T-helper 1 cell treated with Interleukin-12 subunit alpha and Interleukin-12 subunit beta and Interleukin-4 antibody, amounts not matched to agents 30 μg/mL and 1 μg/mL, for 36 hours (primary cell): ENCODE measurements around the gene STK25.
A peak's percentile ranks its signal among the peaks of the same experiment; 100 is the strongest.

ENCODE experiments used
- H3K27ac Mint-ChIP-seq: one replicate; pipeline ENCODE4 v1.8.0; 2021; ENCODE audit warnings: mild to moderate bottlenecking, mixed read lengths
- H3K27me3 Mint-ChIP-seq: one replicate; pipeline ENCODE4 v1.8.0; 2021; ENCODE audit warnings: low read depth, mixed read lengths
- H3K36me3 Mint-ChIP-seq: one replicate; pipeline ENCODE4 v1.8.0; 2021; ENCODE audit warnings: low read depth, mixed read lengths
- H3K4me1 Mint-ChIP-seq: one replicate; pipeline ENCODE4 v1.8.0; 2021; ENCODE audit warnings: low read depth, mixed read lengths
- H3K4me3 Mint-ChIP-seq: one replicate; pipeline ENCODE4 v1.8.0; 2021; ENCODE audit warnings: mild to moderate bottlenecking, moderate library complexity, mixed read lengths
- H3K9me3 Mint-ChIP-seq: one replicate; pipeline ENCODE4 v1.8.0; 2021; ENCODE audit warnings: mixed read lengths

STK25 gene

DNA sequence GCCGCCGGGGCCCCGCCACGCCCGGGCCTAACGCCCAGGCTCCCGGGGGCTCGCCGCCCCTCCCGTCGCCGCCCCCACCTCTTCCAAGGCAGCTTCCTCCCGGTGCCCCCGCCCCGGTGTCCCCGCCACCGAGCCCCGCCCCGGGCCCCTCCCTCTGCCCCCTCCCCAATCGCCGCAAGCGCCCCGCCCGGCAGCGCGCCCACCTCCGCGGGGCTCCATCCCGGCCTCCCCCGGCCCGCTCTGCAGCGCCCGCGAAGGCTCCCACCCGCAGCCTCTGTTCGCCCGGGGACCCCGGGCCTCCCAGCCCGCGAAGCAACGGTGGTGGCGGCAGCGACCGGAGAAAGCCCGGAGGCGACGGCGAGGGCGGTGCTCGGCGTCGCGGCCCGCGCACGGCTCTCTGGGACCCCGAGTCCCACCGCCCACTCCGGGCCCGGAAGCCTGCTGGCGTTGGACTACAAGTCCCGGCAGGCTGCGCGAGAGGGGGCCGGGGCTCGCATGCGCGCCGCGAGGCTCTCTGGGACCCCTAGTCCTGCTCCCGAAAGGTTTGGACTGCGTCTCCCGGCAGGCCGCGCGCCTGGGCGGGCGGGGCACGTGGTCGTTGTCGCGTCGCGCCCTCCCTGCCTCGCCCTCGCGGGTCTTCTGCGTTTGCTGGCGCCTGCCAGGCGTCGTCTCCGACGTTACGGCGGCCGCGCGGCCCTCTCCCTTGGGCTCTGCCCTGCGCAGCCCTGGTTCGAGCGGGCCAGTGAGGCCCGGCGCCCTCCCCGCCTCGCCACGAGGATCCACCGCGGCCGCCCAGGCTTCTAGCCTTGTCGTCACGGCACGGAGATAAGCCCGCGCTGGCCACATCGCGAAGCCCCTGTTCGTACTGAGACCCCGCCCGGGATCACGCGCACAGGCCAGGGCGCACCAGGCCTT lies at the start of gene STK25:
STK25 (minus strand) TSS at position 345 of the 915 bp plus-strand sequence. CDS start 549 bp downstream, outside the sequence.
- no peaks in the 10 kb centered on the region for H3K36me3 Mint-ChIP-seq
- H3K4me3 Mint-ChIP-seq = peak within 1 kb of the TSS; percentile 80
- peaks cover 10% of the 10 kb centered on the region for H3K27me3 Mint-ChIP-seq
- H3K4me1 Mint-ChIP-seq = peaks cover 10% of the 10 kb centered on the region
- H3K27ac Mint-ChIP-seq = peak within 1 kb of the TSS; percentile 69
- H3K9me3 Mint-ChIP-seq = no peaks in the 10 kb centered on the region

DNA sequence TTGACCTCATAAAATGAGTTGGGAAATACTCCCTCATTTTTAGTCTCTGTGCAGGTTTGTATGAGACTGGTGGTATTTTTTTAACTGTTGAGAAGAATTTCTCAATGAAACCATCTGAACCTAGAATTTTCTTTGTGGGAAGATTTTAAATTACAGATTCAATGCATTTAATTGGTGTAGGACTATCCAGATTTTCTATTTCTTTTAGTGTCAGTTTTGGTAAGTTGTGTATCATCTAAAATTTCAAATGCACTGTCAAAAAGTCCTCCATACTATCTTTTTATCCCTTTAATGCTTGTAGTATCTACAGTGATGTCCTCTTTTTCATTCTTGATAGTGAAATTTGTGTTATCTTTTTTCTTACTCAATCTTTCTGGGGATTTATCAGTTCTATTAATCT lies 48.4 kb upstream of the STK25 start:
- no peak overlapping the region for H3K4me3 Mint-ChIP-seq

DNA sequence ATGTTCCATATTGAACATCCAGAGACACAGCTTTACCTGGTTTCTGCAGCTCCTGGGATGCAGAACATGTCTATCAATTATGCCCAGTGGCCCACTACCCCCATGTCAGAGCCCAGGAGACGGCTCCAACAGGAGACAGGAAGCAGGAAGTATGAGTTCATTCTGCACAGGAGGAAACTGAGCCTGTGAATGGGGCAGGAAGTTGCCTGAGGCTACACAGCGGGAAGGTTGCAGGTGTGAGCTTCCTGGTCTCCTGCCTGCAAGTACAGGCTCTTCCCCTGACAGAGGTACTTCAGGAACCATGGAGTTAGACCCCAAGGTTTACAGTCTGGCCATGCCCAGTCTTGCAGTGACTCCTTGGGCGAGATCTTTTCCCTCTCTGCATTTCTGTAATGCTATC lies 47.3 kb upstream of the STK25 start:
- H3K9me3 Mint-ChIP-seq = no peaks in the 10 kb centered on the region
- H3K27me3 Mint-ChIP-seq = peaks cover 43% of the 10 kb centered on the region
- H3K27ac Mint-ChIP-seq = no peak overlapping the region
- no peaks in the 10 kb centered on the region for H3K36me3 Mint-ChIP-seq
- peaks cover 9% of the 10 kb centered on the region for H3K4me1 Mint-ChIP-seq
- peak overlapping the region; percentile 29 for H3K4me3 Mint-ChIP-seq

More for the DNA sequence above, 48.4 kb upstream of the STK25 start:
- H3K27ac Mint-ChIP-seq = no peak overlapping the region
- no peaks in the 10 kb centered on the region for H3K36me3 Mint-ChIP-seq
- peaks cover 9% of the 10 kb centered on the region for H3K4me1 Mint-ChIP-seq
- H3K9me3 Mint-ChIP-seq = no peaks in the 10 kb centered on the region
- peaks cover 39% of the 10 kb centered on the region for H3K27me3 Mint-ChIP-seq

DNA sequence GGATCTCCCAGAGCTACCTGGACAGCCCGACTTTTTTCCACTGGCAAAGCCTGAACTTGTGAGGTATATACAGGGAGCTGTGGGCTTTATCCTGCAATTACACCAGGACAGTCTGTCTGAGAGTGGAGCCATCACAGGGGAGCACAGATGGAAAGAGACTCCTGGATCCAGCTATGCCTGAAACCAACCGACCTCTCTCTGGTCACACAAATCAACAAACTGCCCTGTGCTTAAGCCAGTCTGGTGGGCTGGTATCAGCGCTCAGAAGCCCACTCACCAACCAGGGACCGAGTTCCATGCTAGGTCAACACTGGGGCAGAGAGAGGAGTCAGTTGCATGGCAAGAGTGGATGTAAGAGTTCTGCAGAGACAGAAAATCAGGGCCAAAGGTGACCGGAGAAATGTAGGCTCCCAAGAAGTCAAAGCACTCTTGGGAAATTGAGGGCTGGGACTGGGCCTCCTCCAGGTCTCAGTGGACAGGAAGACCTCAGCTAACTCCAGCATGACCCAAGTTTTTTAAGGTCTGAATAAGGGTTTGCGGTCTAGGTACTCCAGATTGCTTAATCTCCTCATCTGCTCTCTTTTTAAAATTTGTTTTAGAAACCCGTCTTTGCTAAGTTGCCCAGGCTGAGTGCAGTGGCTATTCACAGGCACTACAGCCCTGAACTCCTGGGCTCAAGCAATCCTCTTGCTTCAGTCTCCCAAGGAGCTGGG lies 46.4 kb upstream of the STK25 start:
- peaks cover 36% of the 10 kb centered on the region for H3K27me3 Mint-ChIP-seq
- H3K36me3 Mint-ChIP-seq = no peaks in the 10 kb centered on the region
- H3K4me3 Mint-ChIP-seq = no peak overlapping the region
- H3K27ac Mint-ChIP-seq = no peak overlapping the region
- no peaks in the 10 kb centered on the region for H3K9me3 Mint-ChIP-seq
- H3K4me1 Mint-ChIP-seq = peaks cover 9% of the 10 kb centered on the region

DNA sequence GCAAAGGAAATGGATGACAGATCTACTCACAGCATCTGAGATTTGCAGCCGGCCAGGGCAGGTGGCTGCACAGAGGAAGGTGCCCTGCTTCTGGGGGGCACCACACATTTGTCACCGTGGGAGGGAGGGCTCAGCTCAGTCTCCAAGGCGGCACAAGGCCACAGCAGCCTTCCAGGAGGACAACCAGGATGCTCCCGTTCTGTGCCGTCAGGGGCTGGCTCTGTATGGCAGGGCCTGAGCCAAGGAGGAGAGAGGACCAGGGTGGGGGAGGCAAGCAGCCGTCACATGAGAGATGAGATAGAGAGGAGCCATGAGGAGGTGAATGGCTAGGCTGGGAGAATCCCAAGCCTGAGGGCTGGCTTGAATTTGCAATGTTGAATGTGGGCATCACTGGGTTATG lies 45.6 kb upstream of the STK25 start:
- Mint-ChIP-seq H3K36me3 (no peaks in the 10 kb centered on the region), H3K27ac (no peak overlapping the region), H3K4me1 (peaks cover 9% of the 10 kb centered on the region), H3K4me3 (no peak overlapping the region), H3K27me3 (peaks cover 39% of the 10 kb centered on the region), H3K9me3 (no peaks in the 10 kb centered on the region)

DNA sequence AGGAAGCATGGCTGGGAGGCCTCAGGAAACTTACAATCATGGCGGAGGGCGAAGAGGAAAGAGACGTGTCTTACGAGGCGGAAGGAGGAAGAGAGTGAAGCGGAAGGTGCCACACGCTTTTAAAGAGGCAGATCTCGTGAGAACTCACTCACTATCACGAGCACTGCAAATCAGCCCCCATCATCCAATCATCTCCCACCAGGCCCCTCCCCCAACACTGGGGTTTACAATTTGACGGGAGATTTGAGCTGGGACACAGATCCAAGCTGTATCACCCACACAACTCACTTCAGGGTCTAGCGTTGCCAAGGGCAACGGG lies 45.1 kb upstream of the STK25 start:
- no peaks in the 10 kb centered on the region for H3K36me3 Mint-ChIP-seq
- peaks cover 38% of the 10 kb centered on the region for H3K27me3 Mint-ChIP-seq

DNA sequence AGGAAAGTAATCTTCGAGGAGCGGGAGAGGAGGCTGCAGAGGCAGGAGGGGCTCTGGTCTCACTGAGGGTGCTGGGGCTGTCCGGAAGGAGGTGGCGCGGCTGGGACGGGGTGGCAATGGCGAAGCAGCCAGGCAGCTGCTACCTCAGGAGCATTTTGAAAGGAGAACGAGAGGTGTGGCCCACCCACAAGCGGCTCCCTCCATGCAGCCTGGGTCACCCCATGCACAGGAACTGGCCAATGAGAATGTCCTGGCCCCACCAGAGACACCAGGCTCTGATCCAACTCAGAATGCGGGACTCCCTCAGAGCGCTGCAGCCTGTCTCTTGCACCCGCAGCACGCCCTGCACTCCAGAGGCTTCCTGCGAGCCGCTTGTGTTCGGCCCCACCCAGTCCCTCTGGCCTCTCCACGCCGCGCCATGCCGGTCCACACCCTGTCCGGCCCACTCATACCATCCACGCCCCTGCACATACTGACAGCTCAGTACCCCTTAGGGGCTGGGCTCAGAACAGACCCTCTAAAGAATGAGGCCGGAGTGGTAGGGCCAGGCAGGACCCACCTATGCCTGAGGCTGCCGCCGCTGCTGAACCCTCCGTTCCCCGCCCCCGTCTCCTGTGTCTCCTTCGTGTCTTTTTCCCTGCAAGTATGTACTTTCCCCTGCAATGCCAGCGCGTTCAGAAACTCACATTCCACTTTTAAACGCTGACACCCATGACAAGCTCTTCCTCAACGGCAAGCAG lies 43.8 kb upstream of the STK25 start:
- no peak overlapping the region for H3K4me3 Mint-ChIP-seq
- peaks cover 25% of the 10 kb centered on the region for H3K27me3 Mint-ChIP-seq
- H3K27ac Mint-ChIP-seq = no peak overlapping the region
- H3K9me3 Mint-ChIP-seq = no peaks in the 10 kb centered on the region
- H3K36me3 Mint-ChIP-seq = no peaks in the 10 kb centered on the region
- H3K4me1 Mint-ChIP-seq = peaks cover 6% of the 10 kb centered on the region

More for the DNA sequence above, 45.1 kb upstream of the STK25 start:
- no peak overlapping the region for H3K4me3 Mint-ChIP-seq
- H3K9me3 Mint-ChIP-seq = no peaks in the 10 kb centered on the region
- H3K27ac Mint-ChIP-seq = no peak overlapping the region
- H3K4me1 Mint-ChIP-seq = peaks cover 9% of the 10 kb centered on the region

DNA sequence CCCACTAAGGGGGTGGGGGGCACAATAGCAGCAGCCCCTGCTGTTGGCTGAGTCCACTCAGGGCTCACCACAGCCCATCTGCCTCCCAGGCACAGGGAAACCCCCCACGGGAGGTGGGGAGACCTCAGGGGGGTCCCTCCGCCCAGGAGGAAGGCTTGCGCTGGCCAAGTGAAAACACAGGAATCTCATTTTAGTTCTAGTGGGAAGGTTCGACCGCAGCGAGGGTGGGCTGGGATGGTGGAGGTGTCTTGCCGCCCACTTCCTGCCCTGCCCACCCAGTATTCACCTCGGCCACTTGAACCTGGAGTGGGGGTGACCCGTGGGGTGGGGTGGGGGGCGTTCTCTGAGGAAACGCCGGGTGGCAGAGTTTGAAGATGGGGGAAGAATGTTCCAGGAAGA lies 43.2 kb upstream of the STK25 start:
- H3K9me3 Mint-ChIP-seq = no peaks in the 10 kb centered on the region
- H3K4me3 Mint-ChIP-seq = no peak overlapping the region
- no peaks in the 10 kb centered on the region for H3K36me3 Mint-ChIP-seq
- no peak overlapping the region for H3K27ac Mint-ChIP-seq
- H3K4me1 Mint-ChIP-seq = peaks cover 6% of the 10 kb centered on the region
- peaks cover 19% of the 10 kb centered on the region for H3K27me3 Mint-ChIP-seq

DNA sequence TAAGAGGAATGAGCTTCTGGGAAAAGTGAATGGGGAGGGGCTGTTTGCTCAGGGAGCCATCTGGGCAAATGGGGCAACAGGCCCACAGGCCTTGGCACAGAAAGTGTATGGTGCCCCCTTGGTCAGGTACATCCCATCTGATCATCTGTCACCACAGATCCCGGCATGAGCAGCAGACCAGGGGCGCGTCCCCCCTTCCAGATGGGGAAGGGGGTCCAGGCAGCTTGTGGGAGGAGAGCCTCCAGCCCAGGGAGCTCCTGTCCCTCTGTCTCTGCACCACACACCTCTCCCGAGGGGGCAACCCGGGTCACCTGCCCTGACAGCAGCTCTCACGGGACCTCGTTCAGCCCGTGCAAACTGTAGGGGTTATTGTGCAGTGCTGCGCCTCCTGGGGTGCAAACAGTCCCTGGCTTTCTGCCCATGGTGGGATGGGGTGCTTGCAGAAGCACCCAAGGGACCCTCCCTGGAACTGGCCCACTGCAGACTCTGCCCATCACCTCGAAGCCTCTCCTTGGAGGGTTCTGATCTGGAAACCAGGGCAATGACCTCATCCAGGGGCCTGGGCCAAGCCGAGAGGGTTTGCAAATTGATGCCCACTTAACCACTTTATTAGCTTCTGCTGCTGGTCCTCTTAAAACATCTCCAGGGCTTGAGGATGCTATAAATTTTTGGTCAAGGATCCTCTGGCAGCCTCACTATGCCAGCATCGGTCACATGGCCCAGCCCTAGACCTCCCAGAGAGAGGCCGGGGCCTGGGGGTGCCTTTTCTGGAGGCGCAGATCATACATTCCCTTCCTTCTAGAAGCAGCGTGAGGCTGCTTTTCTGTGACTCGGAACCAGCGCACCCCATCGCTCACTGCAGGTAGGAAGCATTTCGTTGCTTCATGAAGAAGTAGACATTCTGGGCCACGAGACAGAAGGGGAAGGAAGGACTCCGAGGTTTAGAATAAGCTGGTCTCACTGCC lies 42.5 kb upstream of the STK25 start:
- no peak overlapping the region for H3K4me3 Mint-ChIP-seq
- H3K27me3 Mint-ChIP-seq = peaks cover 14% of the 10 kb centered on the region
- no peaks in the 10 kb centered on the region for H3K9me3 Mint-ChIP-seq
- H3K4me1 Mint-ChIP-seq = peaks cover 4% of the 10 kb centered on the region
- H3K27ac Mint-ChIP-seq = no peak overlapping the region
- no peaks in the 10 kb centered on the region for H3K36me3 Mint-ChIP-seq

DNA sequence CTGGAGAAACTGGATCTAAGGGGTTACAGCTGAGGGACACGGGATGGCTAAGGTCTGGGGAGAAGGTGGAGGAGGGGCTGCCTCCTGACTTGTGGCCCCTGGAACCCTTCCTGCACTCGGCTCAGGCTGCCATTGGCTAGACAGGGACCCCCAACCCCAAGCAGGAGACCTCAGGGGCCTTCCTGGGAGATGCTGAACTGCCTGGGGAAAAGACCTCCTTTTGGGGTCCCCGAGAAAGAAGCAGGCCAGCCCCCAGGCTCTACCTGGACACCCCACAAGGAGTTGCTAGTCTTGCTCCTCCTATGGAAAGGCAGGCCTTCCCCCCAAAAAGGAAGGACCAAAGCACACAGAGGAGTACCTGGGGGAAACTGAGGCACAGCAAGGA lies 40.1 kb upstream of the STK25 start:
- Mint-ChIP-seq H3K9me3 (no peaks in the 10 kb centered on the region), H3K36me3 (no peaks in the 10 kb centered on the region), H3K27me3 (peaks cover 10% of the 10 kb centered on the region), H3K4me1 (no peaks in the 10 kb centered on the region), H3K4me3 (no peak overlapping the region), H3K27ac (no peak overlapping the region)

DNA sequence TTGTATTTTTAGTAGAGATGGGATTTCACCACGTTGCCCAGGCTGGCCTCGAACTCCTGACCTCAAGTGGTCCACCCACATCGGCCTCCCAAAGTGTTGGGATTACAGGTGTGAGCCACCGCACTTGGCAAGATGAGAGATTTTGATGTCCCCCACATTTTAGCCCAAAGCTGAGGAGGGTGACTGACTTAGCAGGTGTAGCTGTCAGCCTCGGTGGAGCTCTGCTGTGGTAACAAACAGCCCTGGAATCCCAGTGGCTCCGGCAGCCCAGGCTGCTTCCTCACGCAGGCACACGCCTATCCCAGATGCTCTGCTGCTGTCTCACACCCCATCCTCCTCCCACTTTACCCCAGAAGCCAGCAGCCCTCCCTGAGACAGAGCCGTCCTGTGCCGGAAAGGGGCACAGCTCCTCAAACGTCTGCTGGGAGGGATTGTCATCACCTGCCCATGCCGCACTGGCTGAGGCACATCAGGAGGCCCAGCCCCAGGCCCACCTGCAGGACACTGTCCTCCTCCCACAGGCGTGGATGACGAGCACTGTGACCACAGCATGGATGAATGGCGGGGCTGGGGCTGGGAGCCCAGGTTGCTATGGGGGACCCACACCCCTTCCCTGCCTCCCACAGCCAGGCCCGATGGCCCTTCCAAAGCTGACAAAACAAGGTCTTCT lies 39.5 kb upstream of the STK25 start:
- Mint-ChIP-seq H3K27ac (no peak overlapping the region), H3K4me3 (no peak overlapping the region), H3K36me3 (no peaks in the 10 kb centered on the region), H3K27me3 (peaks cover 15% of the 10 kb centered on the region), H3K9me3 (no peaks in the 10 kb centered on the region), H3K4me1 (no peaks in the 10 kb centered on the region)

DNA sequence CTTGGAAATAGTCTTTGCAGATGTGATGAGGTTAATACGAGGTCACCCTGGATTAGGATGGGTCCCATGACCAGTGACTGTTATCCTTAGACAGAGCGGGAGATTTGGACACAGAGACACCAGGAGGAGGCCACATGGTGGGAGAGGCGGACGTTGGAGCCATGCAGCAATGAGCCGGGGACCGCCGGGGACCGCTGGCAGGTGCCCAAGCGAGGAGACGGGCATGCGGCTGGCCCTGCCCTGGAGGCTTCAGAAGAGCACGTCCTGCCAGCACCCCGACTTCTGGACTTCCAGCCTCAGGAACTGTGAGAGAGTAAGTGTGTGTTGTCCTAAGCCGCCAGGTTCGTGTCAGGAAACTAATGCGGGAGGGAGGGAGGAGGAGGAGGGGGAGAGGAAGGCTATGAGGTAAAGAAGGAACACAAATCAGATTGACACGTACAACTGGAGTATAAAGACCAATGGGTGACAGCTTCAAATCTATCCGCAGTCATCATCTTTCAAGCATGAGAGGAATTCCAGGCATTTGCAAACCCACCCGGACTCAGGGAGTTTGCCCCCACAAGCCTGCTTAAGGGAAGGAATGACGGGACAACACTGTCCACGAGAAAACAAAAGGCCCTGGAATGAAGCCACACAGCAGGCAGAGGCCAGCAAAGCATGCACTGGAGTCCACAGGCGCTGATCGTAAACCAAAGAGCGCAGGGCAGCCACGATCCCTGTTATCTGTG lies 38.6 kb upstream of the STK25 start:
- H3K27me3 Mint-ChIP-seq = peaks cover 24% of the 10 kb centered on the region
- H3K9me3 Mint-ChIP-seq = no peaks in the 10 kb centered on the region
- H3K27ac Mint-ChIP-seq = no peak overlapping the region
- no peaks in the 10 kb centered on the region for H3K4me1 Mint-ChIP-seq
- no peaks in the 10 kb centered on the region for H3K36me3 Mint-ChIP-seq
- H3K4me3 Mint-ChIP-seq = no peak overlapping the region
